ENCODE data around the gene POU2F2. TPM values are rescaled to one million over a fixed set of nuclear protein-coding genes. Genes with fewer than 3 reads are reported as not detected.

Gene POU2F2
- total RNA-seq, 1 donor from 2014 or later: 6.1 TPM

- Histone ChIP-seq H3K36me3 (peaks cover 2% of the 10 kb centered on the region), H3K27ac (no peak overlapping the region), H3K27me3 (ENCODE audit: low read depth) (no peaks in the 10 kb centered on the region), H3K4me3 (no peak overlapping the region), H3K4me1 (peaks cover 16% of the 10 kb centered on the region), H3K9me3 (no peaks in the 10 kb centered on the region)
- intact Hi-C loops (cut with DNase I): no loop called here
- ATAC-seq (no peak), DNase-seq (no peak)
- TF ChIP-seq CTCF (IDR thresholded peaks at IDR 0.05): no peak
These were observed 43.0 kb downstream of the POU2F2 start for GRCh38 chr19:42089191-42089750.

GRCh38 chr19:42088471-42089190 is 43.6 kb downstream of the POU2F2 start:
- TF ChIP-seq CTCF (IDR thresholded peaks at IDR 0.05): no peak
- no peak for DNase-seq
- H3K27me3 ChIP-seq (ENCODE audit: low read depth): no peaks in the 10 kb centered on the region
- H3K27ac ChIP-seq: no peak overlapping the region
- H3K4me3 ChIP-seq: no peak overlapping the region
- peaks cover 5% of the 10 kb centered on the region for H3K36me3 ChIP-seq
- ATAC-seq: peak; percentile 21 to 24
- peaks cover 16% of the 10 kb centered on the region for H3K4me1 ChIP-seq
- intact Hi-C loops (cut with DNase I): no loop called here
- no peaks in the 10 kb centered on the region for H3K9me3 ChIP-seq

DNA sequence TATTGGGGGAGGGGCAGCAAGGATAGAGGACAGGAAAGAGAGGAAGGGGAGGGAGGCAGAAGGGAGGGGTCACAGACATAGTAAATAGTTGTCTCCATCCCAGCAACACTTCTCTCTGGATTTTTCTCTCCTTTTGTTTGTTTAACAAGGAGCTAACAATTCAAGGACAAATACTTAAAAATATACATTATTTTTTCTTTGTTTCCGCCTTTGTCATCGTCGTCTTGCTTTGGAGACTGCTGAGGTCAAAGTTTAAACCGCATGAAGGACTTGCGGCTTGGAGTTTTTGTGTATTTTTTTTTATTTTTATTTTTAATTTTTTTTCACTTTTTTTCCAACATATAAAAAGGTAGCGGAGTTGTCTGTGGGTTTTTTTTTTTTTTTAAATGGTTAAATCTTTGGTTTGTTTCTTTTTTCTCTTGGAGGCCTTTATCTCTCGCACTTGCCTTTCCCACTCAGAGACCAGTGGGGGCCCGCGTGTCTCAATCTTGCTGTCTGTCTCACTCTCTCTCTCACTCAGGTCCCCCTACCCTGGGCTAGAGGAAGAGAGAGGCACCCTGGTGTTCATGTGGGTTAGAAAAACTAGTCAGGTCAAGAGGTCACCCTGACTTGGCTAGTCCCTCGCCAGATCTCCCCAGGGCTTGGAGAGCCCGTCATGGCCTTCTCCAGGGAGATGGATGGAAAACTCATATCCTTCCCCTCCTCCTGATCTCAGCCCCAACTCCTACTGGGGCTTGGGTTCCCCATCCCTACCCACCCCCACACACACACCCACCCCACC is 45.3 kb downstream of the POU2F2 start:
- peak; percentile 4 for DNase-seq
- Histone ChIP-seq H3K27ac (no peak overlapping the region), H3K27me3 (ENCODE audit: low read depth) (no peaks in the 10 kb centered on the region), H3K36me3 (peaks cover 11% of the 10 kb centered on the region), H3K4me3 (no peak overlapping the region), H3K4me1 (peaks cover 16% of the 10 kb centered on the region), H3K9me3 (no peaks in the 10 kb centered on the region)
- ATAC-seq: no peak
- intact Hi-C loops (cut with DNase I): no loop called here
- TF ChIP-seq CTCF (IDR thresholded peaks at IDR 0.05): no peak

DNA sequence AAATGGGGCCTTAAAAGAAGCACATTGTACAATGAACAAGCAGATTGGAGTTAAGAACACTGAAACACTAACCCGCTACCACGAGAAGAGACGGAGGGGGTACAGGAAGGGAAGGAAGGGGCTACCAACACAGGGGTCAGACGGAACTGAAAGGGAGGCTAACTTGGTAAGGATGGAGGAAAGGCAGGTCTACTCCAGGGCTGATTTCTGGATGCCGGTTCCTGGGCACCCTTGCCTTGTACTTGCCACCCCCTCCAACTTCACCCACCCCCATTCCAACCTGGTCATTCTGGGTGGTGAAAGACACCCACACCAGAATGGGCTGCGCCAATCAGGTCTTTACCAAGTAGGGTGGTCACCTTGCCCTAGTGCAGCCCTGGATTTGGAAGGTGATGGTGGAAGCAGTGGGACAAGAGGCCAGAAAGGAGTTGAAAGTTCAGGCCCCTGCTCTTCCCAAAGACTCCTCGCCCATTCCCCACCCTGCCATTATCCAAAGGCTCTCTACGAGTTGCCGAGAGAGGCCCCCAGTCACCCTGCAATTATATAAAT is 46.0 kb downstream of the POU2F2 start:
- no peaks in the 10 kb centered on the region for H3K9me3 ChIP-seq
- DNase-seq: peak; percentile 14
- H3K27me3 ChIP-seq (ENCODE audit: low read depth): no peaks in the 10 kb centered on the region
- no peak overlapping the region for H3K27ac ChIP-seq
- H3K36me3 ChIP-seq: peaks cover 18% of the 10 kb centered on the region
- no peak for ATAC-seq
- intact Hi-C loops (cut with DNase I): no loop called here
- H3K4me3 ChIP-seq: no peak overlapping the region
- no peak for TF ChIP-seq CTCF (IDR thresholded peaks at IDR 0.05)
- peaks cover 16% of the 10 kb centered on the region for H3K4me1 ChIP-seq

DNA sequence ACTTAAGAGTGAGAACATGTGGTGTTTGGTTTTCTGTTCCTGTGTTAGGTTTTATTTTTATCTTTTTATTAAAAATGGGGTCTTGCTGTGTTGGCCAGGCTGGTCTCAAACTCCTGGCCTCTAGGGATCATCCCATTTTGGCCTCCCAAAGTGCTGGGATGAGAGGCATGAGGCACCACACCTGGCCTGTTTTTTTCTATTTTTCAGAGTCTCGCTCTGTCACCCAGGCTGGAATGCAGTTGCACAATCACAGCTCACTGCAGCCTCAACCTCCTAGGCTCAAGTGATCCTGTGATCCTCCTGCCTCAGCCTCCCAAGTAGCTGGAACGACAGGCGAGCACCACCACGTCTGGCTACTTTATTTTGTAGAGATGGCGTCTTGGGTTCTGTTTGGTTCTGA is 48.7 kb downstream of the POU2F2 start:
- peaks cover 45% of the 10 kb centered on the region for H3K36me3 ChIP-seq
- peaks cover 5% of the 10 kb centered on the region for H3K4me1 ChIP-seq
- H3K9me3 ChIP-seq: no peaks in the 10 kb centered on the region
- H3K27me3 ChIP-seq (ENCODE audit: low read depth): no peaks in the 10 kb centered on the region
- no peak for TF ChIP-seq CTCF (IDR thresholded peaks at IDR 0.05)
- no peak overlapping the region for H3K4me3 ChIP-seq
- H3K27ac ChIP-seq: no peak overlapping the region
- intact Hi-C loops (cut with DNase I): no loop called here
- DNase-seq (no peak), ATAC-seq (no peak)
